Right lobe of liver (tissue), 6 donors: ENCODE measurements around the gene ARFIP1. TPM values are rescaled to one million over a fixed set of nuclear protein-coding genes. Genes with fewer than 3 reads are reported as not detected.

Source experiments
- ATAC-seq, 4 donors: fragments of 200-7000 bp; cut with Tn5 transposase; one replicate each; pipeline ENCODE4 v1.9.1; 2020; ENCODE audit warnings: mild to moderate bottlenecking in 4 of 4, moderate library complexity in 4 of 4
- DNase-seq, 3 donors: peaks; one replicate each; pipeline ENCODE4 v3.0.0-alpha.2; 2020
- H3K27ac ChIP-seq, 3 donors: fragments of 200-600 bp; one replicate each; pipeline ENCODE4 v1.8.0; 2022
- H3K27me3 ChIP-seq, 2 donors: fragments of 200-600 bp; one replicate each; pipeline ENCODE4 v1.8.0; 2022
- H3K36me3 ChIP-seq, 4 donors: fragments of 200-600 bp; sonication (generic) in 1 of 4; one replicate each; pipeline versions ENCODE4 v1.5.1 to v1.8.0; 2017 to 2022; ENCODE audit warnings: control low read depth in 1 of 4
- H3K4me1 ChIP-seq, 4 donors: fragments of 200-600 bp; sonication (generic) in 1 of 4; one replicate each; pipeline versions ENCODE4 v1.5.1 to v1.8.0; 2017 to 2022; ENCODE audit warnings: control low read depth in 1 of 4
- H3K4me3 ChIP-seq, 3 donors: fragments of 200-600 bp; one replicate each; pipeline ENCODE4 v1.8.0; 2022
- H3K9me3 ChIP-seq, 4 donors: fragments of 200-600 bp; sonication (generic) in 1 of 4; one replicate each; pipeline versions ENCODE4 v1.5.1 to v1.8.0; 2017 to 2022; ENCODE audit warnings: control low read depth in 1 of 4
- POLR2A ChIP-seq: fragments of 450-650 bp; IDR thresholded peaks from one replicate; pipeline ENCODE4 v1.6.1; 2017; ENCODE audit warnings: antibody characterized with exemption, mild to moderate bottlenecking
- WGBS: methylation state at CpG from one replicate; pipeline ENCODE4 v1.1.6; 2018; ENCODE audit warnings: low coverage, low lambda C conversion rate; ENCODE audit not compliant: insufficient coverage; ENCODE audit errors: missing lambda C conversion rate; 5-methylcytosine and 5-hydroxymethylcytosine counted together
- intact Hi-C, 2 donors: fragments of 100-400 bp; cut with DNase I; formaldehyde crosslinking; loops; one replicate each; pipeline versions ENCODE4 v1.11.2 to v1.14.1; 2022
- total RNA-seq, 6 experiments: library from RNA; depleted of rRNA in 2 of 6; stranded (reverse); fragments of >200 nt in 2 of 6; fragmentation: NEBNext Ultra II Directional in 3 of 6; extraction: Animal tissue kit (Norgen Biotek cat#: 25700) in 3 of 6; gene quantifications; one replicate each; pipeline versions ENCODE4 v1.1.0 to v1.2.4, GENCODE V29; 2016 to 2023
- TF ChIP-seq, protein P1 (sequence below), 4 donors: fragments of 200-600 bp in 3 of 4; fragments of 450-650 bp in 1 of 4; IDR thresholded peaks; one replicate each; pipeline versions ENCODE4 v1.5.1 to v1.8.0; 2016 to 2022; ENCODE audit warnings: antibody characterized with exemption in 4 of 4, mild to moderate bottlenecking in 2 of 4
- donor health status: DM: no; HTN: yes; CAD: no.
- donor health status: DM: no; HTN: no; CAD: no.
- donor health status: DM: no; HTN: no; CAD: no.
- donor health status: DM: no; HTN: yes; CAD: no.
- donor health status: DM: no; HTN: yes; CAD: no.

The ARFIP1 gene
- total RNA-seq, 6 experiments from 2014 or later = 9.1 to 19.9 (median 14.1) TPM

DNA sequence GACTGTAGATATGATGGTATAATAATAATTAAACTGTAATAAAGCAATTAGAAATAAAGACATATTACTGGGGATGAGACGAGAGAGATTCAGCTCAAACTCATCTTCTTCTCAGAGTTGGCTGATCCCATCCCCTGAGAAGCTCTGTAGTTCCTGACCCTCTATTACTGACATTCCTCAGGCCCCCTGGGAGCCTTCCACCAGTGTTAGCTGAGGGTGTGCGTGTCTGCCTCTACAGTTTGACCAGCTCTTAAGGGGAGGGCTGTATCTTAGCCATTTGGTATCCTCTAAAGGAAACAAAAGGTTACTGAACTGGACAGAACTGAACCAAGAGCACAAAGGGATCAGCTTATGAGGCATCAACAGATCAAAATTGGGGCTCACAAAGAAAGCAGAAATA lies 167.6 kb downstream of the ARFIP1 start:
- Histone ChIP-seq H3K36me3 (no peaks in the 10 kb centered on the region), H3K27me3 (no peaks in the 10 kb centered on the region), H3K4me1 (no peaks in the 10 kb centered on the region), H3K4me3 (no peak overlapping the region), H3K9me3 (no peaks in the 10 kb centered on the region), H3K27ac (no peak overlapping the region)
- DNase-seq (no peak), ATAC-seq (no peak)
- TF ChIP-seq, protein P1, sequence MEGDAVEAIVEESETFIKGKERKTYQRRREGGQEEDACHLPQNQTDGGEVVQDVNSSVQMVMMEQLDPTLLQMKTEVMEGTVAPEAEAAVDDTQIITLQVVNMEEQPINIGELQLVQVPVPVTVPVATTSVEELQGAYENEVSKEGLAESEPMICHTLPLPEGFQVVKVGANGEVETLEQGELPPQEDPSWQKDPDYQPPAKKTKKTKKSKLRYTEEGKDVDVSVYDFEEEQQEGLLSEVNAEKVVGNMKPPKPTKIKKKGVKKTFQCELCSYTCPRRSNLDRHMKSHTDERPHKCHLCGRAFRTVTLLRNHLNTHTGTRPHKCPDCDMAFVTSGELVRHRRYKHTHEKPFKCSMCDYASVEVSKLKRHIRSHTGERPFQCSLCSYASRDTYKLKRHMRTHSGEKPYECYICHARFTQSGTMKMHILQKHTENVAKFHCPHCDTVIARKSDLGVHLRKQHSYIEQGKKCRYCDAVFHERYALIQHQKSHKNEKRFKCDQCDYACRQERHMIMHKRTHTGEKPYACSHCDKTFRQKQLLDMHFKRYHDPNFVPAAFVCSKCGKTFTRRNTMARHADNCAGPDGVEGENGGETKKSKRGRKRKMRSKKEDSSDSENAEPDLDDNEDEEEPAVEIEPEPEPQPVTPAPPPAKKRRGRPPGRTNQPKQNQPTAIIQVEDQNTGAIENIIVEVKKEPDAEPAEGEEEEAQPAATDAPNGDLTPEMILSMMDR (IDR thresholded peaks at IDR 0.05) = no peak
- no peak for TF ChIP-seq POLR2A
- intact Hi-C loops = no loop called here
- WGBS = 66% methylated on average over 2 of the region's 2 CpGs

GRCh38 chr4:152949930-152950329 lies 170.2 kb downstream of the ARFIP1 start:
- Histone ChIP-seq H3K27ac (no peak overlapping the region), H3K9me3 (no peaks in the 10 kb centered on the region), H3K36me3 (no peaks in the 10 kb centered on the region), H3K4me1 (no peaks in the 10 kb centered on the region), H3K4me3 (no peak overlapping the region), H3K27me3 (no peaks in the 10 kb centered on the region)
- 74% methylated on average over 8 of the region's 8 CpGs for WGBS
- ATAC-seq (no peak), DNase-seq (no peak)
- intact Hi-C loops = no loop called here
- no peak for TF ChIP-seq POLR2A
- TF ChIP-seq, protein P1 (IDR thresholded peaks at IDR 0.05) = no peak

GRCh38 chr4:152950402-152951274 lies 170.9 kb downstream of the ARFIP1 start:
- intact Hi-C loops = no loop called here
- no peak for ATAC-seq
- no peak for DNase-seq
- H3K4me3 ChIP-seq = no peak overlapping the region
- H3K9me3 ChIP-seq = no peaks in the 10 kb centered on the region
- no peaks in the 10 kb centered on the region for H3K36me3 ChIP-seq
- WGBS = 85% methylated on average over 9 of the region's 11 CpGs
- no peaks in the 10 kb centered on the region for H3K4me1 ChIP-seq
- no peaks in the 10 kb centered on the region for H3K27me3 ChIP-seq
- no peak for TF ChIP-seq POLR2A
- TF ChIP-seq, protein P1 (IDR thresholded peaks at IDR 0.05) = no peak
- H3K27ac ChIP-seq = no peak overlapping the region

GRCh38 chr4:152951348-152951747 lies 171.6 kb downstream of the ARFIP1 start:
- DNase-seq (no peak), ATAC-seq (no peak)
- intact Hi-C loops = no loop called here
- no peak overlapping the region for H3K4me3 ChIP-seq
- 73% methylated on average over 3 of the region's 3 CpGs for WGBS
- no peaks in the 10 kb centered on the region for H3K9me3 ChIP-seq
- H3K27ac ChIP-seq = no peak overlapping the region
- no peaks in the 10 kb centered on the region for H3K4me1 ChIP-seq
- no peaks in the 10 kb centered on the region for H3K27me3 ChIP-seq
- H3K36me3 ChIP-seq = no peaks in the 10 kb centered on the region
- TF ChIP-seq POLR2A = no peak

DNA sequence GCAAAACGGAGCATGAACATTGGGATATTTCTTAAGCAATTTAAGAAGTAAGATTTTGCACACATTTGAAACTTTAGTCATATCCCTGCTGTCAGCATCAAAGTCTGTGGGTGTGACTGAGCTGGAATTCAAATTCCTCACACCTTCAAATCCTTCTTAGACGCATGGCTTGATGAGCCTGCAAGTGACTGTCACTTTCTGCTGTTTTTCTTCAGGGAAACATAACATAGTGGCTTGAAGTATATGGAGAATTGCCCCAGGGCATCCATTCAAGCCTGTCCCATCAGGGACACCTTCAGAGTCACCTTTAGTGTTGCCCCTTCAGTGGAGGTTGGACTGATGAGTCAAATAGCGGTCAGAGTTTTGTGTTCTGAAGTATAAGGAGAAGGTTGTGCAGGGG lies 173.8 kb downstream of the ARFIP1 start:
- intact Hi-C loops = no loop called here
- peaks cover 0 to 9% (median 2%) of the 10 kb centered on the region in 4 donors for H3K4me1 ChIP-seq
- WGBS = 65% methylated on average over 3 of the region's 3 CpGs
- no peaks in the 10 kb centered on the region for H3K36me3 ChIP-seq
- DNase-seq (no peak), ATAC-seq (no peak)
- H3K27me3 ChIP-seq = no peaks in the 10 kb centered on the region
- H3K9me3 ChIP-seq = no peaks in the 10 kb centered on the region
- H3K4me3 ChIP-seq = no peak overlapping the region
- no peak overlapping the region for H3K27ac ChIP-seq
- TF ChIP-seq, protein P1 (IDR thresholded peaks at IDR 0.05) = no peak
- TF ChIP-seq POLR2A = no peak
